NCI-H345 (cell line): ENCODE measurements around the gene PPAN.

Source experiments
- DNase-seq: peaks from one replicate; lab custom pipeline; 2025; lab: John Stamatoyannopoulos, UW

PPAN gene

GRCh38 chr19:10141479-10141878, 35.3 kb downstream of the PPAN start:
- no peak for DNase-seq

DNA sequence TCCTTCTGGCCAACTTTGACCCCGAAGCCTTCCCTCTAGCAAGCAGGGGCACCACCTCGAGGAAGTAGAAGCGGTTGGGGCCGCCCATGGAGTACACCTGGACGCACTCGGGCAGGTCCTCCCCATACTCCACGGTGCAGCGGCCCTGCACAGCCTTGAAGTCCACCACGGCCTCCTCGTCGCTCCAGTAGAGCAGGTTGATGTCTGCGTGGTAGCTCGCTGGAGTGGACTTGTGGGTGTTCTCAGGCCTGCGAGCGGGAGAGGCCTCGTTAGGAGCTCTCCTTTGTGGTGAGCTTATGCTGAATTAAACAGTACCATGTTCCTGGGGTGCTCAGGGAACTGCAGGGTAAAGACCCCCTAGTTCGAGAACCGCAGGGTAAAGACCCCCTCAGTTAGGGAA, 35.8 kb downstream of the PPAN start:
- no peak for DNase-seq

GRCh38 chr19:10142701-10143375, 36.7 kb downstream of the PPAN start:
- no peak for DNase-seq

DNA sequence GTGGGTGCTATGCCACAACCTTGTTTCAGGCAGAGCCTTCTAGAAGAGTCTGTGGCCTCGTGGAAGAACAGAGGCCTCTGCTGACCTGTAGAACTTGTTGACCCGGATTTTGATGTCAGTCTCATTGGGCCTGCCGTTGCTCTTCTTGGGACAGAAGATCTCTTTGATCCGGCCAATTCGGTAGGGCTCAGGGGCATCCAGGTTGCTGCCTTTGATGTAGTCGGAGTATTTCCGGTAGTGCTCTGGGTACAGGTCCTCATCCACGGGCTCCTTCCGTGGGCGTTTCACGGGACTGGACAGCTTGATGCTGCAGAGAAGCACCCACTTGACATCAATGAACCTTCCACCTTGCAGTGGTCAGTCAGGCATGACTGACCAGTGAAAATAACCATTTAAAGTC, 37.5 kb downstream of the PPAN start:
- no peak for DNase-seq

DNA sequence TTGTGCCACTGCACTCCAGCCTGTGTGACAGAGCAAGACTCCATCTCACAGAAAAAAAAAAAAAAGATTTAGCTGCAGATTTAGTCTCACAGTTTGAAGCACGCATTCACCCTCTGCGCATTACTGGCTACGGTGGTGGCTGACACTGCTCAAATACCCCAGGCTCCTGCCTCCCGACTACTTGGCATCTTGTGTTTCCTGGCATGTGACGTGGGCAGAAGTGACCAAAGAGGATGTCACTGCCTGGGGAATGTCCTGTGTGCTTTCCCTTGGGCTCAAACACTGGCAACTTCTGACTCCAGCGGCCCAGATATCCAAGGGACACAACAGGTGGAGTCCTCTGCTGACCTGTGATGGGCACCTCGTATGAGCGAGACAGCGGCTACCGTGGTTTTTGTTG, 38.2 kb downstream of the PPAN start:
- no peak for DNase-seq

- no peak for DNase-seq
Measured at GRCh38 chr19:10145031-10145430, 38.9 kb downstream of the PPAN start.

DNA sequence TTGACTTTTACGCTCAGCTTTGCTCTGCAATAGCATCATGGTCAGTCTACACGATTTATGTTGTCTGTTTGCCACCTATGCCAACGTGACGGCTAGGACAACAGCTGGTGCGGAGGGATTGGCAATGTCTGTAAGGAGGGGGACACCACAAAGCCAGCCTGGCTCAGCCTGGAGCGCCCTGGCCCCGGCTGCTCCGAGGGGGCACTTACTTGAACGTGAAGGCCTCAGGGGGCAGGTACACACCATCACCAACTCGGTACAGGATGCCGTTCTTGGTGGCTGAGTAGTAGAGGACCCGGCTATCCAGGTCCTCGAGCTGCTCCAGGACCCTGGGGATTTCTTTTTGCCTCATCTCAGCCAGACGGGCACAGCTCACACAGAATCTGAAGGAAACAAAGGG, 40.0 kb downstream of the PPAN start:
- DNase-seq = no peak

DNA sequence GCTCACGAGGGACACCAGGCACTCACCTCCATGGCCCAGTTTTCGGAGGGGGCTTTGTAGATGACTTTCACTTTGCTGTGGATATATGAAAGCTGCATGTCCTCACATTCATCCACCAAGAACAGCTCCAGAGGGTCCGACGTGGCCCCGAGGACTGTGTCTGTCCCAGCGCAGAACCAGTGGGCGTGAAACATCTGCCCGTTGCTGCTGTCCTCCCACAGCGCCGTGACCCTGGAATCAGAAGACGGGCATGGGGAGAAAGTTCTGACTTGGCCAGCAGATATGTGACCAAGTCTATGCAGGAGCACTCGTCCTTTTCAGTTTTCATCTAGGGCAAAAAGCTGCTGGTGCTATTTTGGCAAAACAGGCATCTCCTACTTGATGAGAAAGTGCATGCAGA, 43.3 kb downstream of the PPAN start:
- no peak for DNase-seq

DNA sequence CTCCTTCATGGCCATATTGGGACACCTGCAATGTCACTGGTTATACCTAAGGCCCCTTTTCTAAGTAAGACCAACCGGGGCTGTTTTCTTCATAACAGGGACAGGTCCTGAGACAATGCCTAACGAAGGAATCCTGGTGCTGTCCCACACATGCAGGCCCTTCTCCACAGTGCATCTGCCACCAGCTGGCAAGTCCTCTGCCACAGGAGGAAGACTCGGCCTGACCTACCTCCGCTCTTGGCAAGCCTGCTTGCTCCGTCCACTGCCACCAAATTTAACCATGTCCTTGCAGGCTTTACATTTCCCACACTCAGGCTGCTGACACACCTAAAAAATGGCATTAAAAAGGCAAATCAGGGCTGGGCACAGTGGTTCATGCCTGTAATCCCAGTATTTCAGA, 45.4 kb downstream of the PPAN start:
- DNase-seq = no peak

- DNase-seq = no peak
Measured at GRCh38 chr19:10152100-10152499, 45.9 kb downstream of the PPAN start.

DNA sequence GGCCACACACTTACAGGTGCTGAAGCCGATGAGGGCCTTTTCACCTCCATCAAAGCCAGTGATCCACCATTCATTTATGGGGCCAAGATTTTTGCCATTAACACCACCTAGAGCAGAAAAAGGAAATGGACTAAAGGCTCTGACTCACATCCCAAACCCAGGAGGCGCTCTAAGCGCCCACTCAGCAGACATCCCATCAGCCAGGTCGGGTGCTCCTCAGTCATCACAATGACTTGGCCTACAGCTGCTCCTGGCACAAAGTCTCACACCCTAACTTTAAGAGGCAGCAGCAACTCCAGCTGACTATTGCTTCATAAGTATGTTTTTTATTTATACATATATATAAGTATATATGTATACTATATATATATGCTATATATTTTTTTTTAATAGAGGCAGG, 49.7 kb downstream of the PPAN start:
- DNase-seq = no peak

- DNase-seq = no peak
Measured at GRCh38 chr19:10158071-10158470, 51.9 kb downstream of the PPAN start.

GRCh38 chr19:10158485-10158884, 52.3 kb downstream of the PPAN start:
- DNase-seq = no peak

DNA sequence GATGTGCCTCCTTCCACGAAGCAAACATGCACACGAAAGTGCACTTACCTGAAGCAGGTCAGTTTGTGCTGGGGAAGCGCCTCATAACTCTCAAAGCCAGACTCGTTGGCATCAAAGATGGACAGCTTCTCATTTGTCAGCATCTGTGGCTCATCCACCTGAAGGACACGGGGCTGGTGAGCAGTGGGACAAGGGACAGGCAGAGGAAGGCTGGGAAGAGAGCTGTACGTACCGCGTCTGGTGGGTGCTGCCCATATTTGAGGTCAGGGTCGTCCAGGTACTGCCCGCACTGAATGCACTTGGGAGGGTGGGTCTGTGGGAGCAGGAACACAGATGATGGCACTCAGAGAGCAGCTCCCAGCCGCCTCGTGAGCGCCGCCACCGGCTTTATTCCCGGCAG, 53.4 kb downstream of the PPAN start:
- DNase-seq = no peak
